Loucy (cell line): Measurements from ENCODE around the gene VAT1L.

Experiments
- H2AFZ ChIP-seq: fragments of 200-600 bp; sonication (generic); 2 replicates; pipeline ENCODE4 v1.6.0; 2016; ENCODE audit warnings: antibody characterized with exemption, mild to moderate bottlenecking, low read length, moderate library complexity
- H3F3A ChIP-seq: fragments of 200-600 bp; 2 replicates; pipeline ENCODE4 v1.6.0; 2016; ENCODE audit warnings: antibody characterized with exemption, low read depth, mild to moderate bottlenecking
- H3K27me3 ChIP-seq: fragments of 200-600 bp; sonication (generic); 2 replicates; pipeline ENCODE4 v1.6.1; 2014; ENCODE audit warnings: low read length, mild to moderate bottlenecking; ENCODE audit not compliant: insufficient read depth, poor library complexity, severe bottlenecking
- H3K36me3 ChIP-seq: fragments of 200-600 bp; sonication (generic); 2 replicates; pipeline ENCODE4 v1.6.1; 2016; ENCODE audit warnings: low read length; ENCODE audit not compliant: insufficient read depth
- H3K4me1 ChIP-seq: fragments of 200-600 bp; sonication (generic); 2 replicates; pipeline ENCODE4 v1.5.1; 2014; ENCODE audit warnings: low read length, mild to moderate bottlenecking; ENCODE audit not compliant: insufficient read depth, poor library complexity, severe bottlenecking
- H3K4me2 ChIP-seq: fragments of 200-600 bp; sonication (generic); 2 replicates; pipeline ENCODE4 v1.6.0; 2014; ENCODE audit warnings: antibody characterized with exemption, low read length, low read depth, mild to moderate bottlenecking; ENCODE audit not compliant: poor library complexity, severe bottlenecking
- H3K4me3 ChIP-seq: fragments of 200-600 bp; sonication (generic); 2 replicates; pipeline ENCODE4 v1.5.1; 2014; ENCODE audit warnings: low read length, mild to moderate bottlenecking, mixed read lengths; ENCODE audit not compliant: poor library complexity, severe bottlenecking
- H3K79me2 ChIP-seq: fragments of 200-600 bp; sonication (generic); 2 replicates; pipeline ENCODE4 v1.6.1; 2014; ENCODE audit warnings: low read length; ENCODE audit not compliant: insufficient read depth
- H3K9ac ChIP-seq: fragments of 200-600 bp; sonication (generic); 2 replicates; pipeline ENCODE4 v1.6.0; 2014; ENCODE audit warnings: mild to moderate bottlenecking, low read depth, low read length, moderate library complexity; ENCODE audit not compliant: poor library complexity, severe bottlenecking
- H3K9me2 ChIP-seq: fragments of 200-600 bp; sonication (generic); replicated peaks from 2 replicates; pipeline ENCODE4 v1.6.1; 2016; ENCODE audit warnings: low read depth, low read length, mixed read lengths
- H3K9me3 ChIP-seq: fragments of 200-600 bp; sonication (generic); 2 replicates; pipeline ENCODE4 v1.6.1; 2014; ENCODE audit warnings: mild to moderate bottlenecking, antibody characterized with exemption, low read length, low read depth; ENCODE audit not compliant: insufficient read depth
- H4K20me1 ChIP-seq: fragments of 200-600 bp; sonication (generic); 2 replicates; pipeline ENCODE4 v1.6.0; 2014; ENCODE audit warnings: antibody characterized with exemption, low read length, mild to moderate bottlenecking; ENCODE audit not compliant: insufficient read depth, poor library complexity, severe bottlenecking
- EZH2phosphoT487 ChIP-seq: fragments of 200-600 bp; IDR thresholded peaks from 2 replicates; pipeline ENCODE4 v1.6.1; 2018; ENCODE audit warnings: antibody characterized with exemption, mild to moderate bottlenecking, moderate library complexity, borderline replicate concordance
- TF ChIP-seq, protein P1 (sequence below): fragments of 200-600 bp; sonication (generic); conservative IDR thresholded peaks from 2 replicates; pipeline ENCODE4 v1.5.1; 2014; ENCODE audit warnings: mild to moderate bottlenecking, antibody characterized with exemption, low read length

The VAT1L gene

DNA sequence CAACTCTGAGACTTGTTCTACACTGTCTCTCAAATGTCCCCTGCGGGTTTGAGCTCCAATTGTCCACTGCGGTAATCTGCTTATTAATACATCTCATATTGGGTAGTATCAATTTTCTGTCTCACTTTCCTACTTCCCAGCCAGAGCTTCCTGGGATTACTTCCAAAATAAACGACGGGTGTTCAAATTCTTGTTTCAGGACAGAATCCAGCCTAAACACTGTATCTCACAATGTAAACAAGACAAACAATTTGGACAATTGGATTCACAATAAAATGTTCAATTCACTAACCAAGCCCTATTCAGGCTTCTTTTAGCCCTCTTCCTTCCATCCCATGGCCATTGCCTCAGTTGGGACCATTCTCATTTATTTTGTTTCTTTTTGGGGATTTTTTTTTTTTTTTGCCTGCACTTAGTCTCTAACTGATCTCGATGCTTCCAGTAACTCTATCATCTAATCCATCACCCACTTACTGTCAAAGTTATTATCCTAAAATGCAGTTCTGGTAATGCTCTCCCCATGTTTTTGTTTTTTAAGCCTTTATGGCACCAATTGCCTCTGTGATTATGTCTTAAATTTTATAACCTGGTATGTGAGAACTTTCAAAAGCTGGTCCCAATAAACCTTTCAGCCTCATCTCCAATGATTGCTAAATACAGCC, 2.0 kb upstream of the VAT1L start:
- H3F3A ChIP-seq, result no peaks in the 10 kb centered on the region
- no peaks in the 10 kb centered on the region for H3K27me3 ChIP-seq
- no peak overlapping the region for H2AFZ ChIP-seq
- H3K9ac ChIP-seq, result no peak overlapping the region
- no peaks in the 10 kb centered on the region; the same call in 1 of the 2 replicates for H3K9me3 ChIP-seq
- no peak for TF ChIP-seq EZH2phosphoT487
- H3K79me2 ChIP-seq, result no peaks in the 10 kb centered on the region
- no peak overlapping the region for H3K4me3 ChIP-seq
- no peaks in the 10 kb centered on the region for H3K36me3 ChIP-seq
- no peaks in the 10 kb centered on the region for H4K20me1 ChIP-seq
- no peak overlapping the region for H3K4me2 ChIP-seq
- H3K9me2 ChIP-seq, result no peaks in the 10 kb centered on the region
- no peaks in the 10 kb centered on the region for H3K4me1 ChIP-seq

DNA sequence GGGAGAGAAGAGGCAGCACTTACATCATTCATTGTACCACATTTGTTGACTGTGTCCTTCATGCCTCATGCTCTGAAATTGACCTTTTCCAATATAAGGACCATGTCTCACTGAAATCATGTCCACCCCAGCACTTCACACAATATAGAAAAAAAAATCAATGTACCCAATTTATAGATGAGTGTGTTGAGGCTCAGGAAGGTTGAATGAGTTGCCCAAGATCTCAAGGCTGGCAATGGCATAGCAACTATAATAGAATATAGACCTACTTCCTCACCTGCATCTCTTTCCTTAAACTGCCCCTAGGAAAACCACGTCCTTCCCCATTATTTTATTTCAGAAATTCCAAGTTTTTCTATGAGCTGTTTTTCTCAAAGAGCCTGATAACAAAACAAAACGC, 912 bp upstream of the VAT1L start:
- Histone ChIP-seq H3K4me3 (no peak overlapping the region), H3K9me3 (no peaks in the 10 kb centered on the region; the same call in 1 of the 2 replicates), H3K36me3 (no peaks in the 10 kb centered on the region), H3K27me3 (no peaks in the 10 kb centered on the region), H4K20me1 (no peaks in the 10 kb centered on the region), H3K4me1 (no peaks in the 10 kb centered on the region), H3K9ac (no peak overlapping the region), H2AFZ (no peak overlapping the region), H3F3A (no peaks in the 10 kb centered on the region), H3K9me2 (no peaks in the 10 kb centered on the region), H3K79me2 (no peaks in the 10 kb centered on the region), H3K4me2 (no peak overlapping the region)
- TF ChIP-seq, protein P1, sequence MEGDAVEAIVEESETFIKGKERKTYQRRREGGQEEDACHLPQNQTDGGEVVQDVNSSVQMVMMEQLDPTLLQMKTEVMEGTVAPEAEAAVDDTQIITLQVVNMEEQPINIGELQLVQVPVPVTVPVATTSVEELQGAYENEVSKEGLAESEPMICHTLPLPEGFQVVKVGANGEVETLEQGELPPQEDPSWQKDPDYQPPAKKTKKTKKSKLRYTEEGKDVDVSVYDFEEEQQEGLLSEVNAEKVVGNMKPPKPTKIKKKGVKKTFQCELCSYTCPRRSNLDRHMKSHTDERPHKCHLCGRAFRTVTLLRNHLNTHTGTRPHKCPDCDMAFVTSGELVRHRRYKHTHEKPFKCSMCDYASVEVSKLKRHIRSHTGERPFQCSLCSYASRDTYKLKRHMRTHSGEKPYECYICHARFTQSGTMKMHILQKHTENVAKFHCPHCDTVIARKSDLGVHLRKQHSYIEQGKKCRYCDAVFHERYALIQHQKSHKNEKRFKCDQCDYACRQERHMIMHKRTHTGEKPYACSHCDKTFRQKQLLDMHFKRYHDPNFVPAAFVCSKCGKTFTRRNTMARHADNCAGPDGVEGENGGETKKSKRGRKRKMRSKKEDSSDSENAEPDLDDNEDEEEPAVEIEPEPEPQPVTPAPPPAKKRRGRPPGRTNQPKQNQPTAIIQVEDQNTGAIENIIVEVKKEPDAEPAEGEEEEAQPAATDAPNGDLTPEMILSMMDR, result no peak
- TF ChIP-seq EZH2phosphoT487, result no peak

DNA sequence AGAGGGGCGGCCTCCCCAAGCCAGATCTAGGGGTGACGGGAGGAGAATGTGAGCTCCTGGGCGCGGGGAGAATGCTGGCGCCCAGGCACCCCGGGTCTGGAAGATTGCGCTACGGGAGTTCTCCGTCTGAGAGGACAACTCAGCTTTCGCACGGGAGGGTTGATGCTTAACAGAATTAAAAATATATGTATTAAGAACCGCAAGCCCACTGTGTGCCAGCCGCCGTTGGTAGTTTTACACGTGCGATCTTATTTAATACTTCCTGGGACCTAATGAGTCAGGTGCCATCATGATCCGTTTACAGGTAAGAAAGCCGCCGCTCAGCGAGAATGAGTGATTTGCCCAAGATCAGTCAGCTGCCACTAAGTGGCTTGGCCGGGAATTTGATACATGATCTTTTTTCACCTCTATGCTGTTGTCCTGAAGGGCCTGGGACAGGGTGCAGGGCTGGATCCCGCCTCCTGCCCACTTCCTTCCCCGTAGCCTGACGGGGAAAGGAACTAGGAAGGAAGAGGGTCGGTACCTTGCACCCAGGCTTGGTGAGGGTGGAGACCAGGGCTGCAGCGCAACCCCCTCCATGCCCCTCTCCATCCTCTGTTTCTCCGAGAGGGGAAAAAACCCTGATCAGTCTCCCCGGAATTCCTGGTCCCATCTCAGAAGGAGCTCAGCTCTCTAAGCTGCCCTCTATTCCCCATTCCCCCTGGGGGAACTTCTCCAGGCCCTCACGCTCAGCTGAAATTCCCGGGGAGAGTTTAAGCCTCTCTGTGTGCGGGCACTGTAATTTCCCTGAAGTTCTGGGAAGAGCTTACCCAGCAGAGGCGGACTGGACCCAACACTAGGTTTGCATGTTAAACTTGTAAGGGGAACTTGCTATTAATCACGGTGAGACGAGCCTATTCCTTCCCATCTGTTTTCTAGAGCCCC, 983 bp downstream of the VAT1L start:
- Histone ChIP-seq H3K4me2 (no peak overlapping the region), H2AFZ (no peak overlapping the region)

More for the DNA sequence above, 983 bp downstream of the VAT1L start:
- Histone ChIP-seq H3K36me3 (no peaks in the 10 kb centered on the region), H3K79me2 (no peaks in the 10 kb centered on the region), H4K20me1 (no peaks in the 10 kb centered on the region), H3K9ac (no peak overlapping the region), H3K9me3 (no peaks in the 10 kb centered on the region; the same call in 1 of the 2 replicates), H3K9me2 (no peaks in the 10 kb centered on the region), H3F3A (no peaks in the 10 kb centered on the region), H3K4me3 (no peak overlapping the region), H3K27me3 (no peaks in the 10 kb centered on the region), H3K4me1 (no peaks in the 10 kb centered on the region)
- TF ChIP-seq, protein P1, result no peak
- no peak for TF ChIP-seq EZH2phosphoT487
